ENCODE results near the gene HSPG2.
"Not testable (repeated sequence)": the region's sequence is repeated elsewhere in the genome, so short reads cannot be mapped to it uniquely, and the experiment has no call there.

Gene HSPG2

DNA sequence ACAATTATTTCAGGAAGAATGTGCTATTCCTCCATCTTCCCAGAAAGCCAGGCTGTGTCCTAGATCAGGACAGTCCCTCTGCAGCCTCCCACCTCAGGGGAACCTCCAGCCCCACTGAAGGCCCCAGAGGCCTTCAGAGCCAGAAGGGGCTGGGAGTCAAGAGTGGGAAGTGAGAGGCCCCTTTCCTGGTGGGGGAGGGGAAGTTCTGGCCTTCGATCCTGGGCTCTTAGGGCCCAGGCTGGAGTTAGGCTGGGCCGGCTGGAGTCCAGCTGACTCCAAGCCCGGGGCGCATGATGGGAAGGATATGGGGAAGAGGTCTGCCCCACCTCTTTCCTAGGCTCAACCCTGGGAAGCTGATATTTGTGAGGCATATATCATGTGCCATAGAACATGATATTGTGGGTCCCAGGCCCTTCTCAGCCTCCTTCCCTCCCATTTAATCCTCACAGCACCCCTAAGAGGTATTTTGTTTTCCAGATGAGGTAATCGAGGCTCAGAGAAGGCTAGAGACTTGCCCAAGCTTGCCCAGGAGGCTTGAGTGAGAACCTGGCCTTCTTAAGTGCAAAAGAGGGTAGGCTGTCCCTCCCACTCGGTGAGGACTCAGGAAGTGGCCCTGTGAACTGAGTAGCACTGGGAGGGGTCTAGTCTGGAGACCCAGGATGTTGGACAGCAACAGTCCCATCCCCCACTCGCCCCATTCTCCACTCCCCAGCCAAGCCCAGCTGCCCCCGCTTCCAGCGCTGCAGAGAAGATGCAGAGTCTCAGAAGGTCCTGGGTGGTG lies 18.6 kb upstream of the HSPG2 start:
- DNase-seq: no peak

DNA sequence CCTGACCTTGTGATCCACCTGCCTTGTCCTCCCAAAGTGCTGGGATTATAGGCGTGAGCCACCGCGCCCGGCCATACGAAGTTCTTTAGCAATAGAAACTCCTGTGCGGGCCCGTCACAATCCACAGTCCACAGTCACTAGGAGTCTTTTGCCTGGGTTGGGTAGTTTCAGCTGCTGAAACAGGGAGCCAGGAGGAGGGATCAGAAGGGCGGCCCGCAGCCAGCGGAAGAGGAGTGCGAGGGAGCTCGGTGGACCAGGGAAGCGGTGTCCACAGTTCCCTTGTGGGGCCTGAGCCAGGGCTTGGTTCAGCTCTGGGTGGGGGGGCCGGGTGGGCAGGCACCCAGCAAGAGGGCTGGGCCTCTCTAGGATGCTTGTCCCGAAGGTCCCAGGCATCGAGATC lies 17.9 kb upstream of the HSPG2 start:
- DNase-seq: no peak

DNA sequence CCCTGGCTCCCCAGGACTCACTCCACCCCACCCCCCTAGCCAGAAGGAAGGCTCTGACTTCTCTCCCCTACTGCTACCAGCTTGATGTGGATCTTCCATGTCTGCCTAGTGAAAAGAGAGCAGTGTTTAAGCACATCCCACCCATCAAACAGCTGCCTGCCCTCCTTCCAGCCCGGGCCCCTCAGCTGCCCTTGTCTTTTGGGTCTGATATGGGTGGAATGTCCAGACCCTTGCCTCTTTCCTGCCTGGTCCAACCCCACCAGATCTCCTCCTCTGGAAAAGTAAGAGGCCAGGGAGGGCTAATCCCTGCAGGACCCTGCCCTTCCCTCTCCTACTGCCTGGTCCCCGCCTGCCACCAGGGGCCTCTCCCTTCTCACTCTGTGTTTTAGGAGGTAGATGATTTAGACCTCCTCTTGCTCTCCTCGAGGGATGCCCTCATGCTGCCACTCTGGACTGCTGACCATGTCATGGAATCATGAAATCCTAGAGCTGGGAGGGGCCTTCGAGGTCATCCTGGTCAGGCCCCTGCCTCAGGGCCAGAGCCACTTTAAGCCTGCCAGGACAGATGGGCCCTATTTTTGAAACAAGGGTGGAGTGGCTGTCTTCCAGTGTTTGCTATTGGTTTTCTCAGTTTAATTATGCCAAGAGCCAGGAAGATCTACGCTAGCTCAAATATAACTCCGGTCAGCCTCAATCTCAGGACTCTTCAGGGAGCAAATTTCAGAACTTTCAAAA lies 15.8 kb upstream of the HSPG2 start:
- no peak for DNase-seq

- no peak for DNase-seq
Observed at GRCh38 chr1:21951226-21951870, 14.2 kb upstream of the HSPG2 start.

DNA sequence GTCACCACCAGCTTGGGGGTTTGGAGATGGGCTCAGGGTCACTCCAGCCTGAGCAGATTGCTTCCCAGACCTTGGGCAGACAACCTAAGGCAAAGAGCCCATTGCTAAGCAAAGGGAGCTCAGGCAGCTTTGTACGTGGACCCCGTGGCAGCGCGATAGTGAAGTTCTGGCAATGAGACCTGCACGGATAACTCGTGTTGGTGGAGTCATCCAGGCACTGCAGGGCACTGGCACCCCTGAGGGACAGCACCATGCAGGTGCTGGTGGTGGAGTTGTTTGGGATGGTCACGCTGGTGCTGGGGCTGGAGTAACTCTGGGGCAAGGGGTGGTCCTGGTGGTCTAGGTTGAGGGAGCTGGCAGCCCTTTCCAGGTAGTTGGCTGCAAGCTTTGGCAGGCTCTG lies 13.6 kb upstream of the HSPG2 start:
- no peak for DNase-seq

DNA sequence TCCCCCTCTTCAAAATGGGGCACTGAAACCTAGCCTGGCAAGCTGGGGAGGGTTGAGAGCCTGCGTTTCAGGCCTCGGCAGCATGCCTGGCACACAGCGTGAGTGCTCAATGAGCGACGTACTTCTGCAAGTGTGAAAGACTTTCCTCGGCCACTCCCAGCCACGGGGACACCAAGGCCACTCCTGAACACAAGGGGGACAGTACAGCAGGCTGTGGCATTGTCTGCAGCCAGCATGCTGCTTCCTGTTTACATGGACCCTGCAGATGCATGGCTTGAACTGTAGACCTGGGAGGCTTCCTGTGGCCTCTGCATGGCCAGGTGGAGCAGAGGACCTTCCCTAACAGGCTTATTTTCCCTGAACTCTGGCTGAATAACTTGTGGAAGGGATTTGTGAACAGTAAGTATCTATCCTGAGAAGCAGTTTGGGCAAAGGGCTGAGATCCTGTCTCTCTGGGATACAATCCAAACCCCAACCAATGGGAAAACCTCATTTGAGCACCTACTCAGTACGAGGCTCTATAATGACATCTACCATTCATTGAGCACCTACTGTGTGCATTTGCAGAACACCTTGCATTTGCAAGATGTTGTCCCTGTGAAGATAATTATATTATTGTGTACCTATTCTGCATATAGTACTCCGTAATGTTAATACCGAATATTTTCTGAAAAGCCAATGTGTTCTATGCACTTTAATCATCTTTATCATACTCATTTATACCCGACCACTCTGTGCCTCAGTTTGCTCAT lies 9.9 kb upstream of the HSPG2 start:
- no peak for DNase-seq

GRCh38 chr1:21944733-21945073 lies 7.6 kb upstream of the HSPG2 start:
- no peak for DNase-seq

DNA sequence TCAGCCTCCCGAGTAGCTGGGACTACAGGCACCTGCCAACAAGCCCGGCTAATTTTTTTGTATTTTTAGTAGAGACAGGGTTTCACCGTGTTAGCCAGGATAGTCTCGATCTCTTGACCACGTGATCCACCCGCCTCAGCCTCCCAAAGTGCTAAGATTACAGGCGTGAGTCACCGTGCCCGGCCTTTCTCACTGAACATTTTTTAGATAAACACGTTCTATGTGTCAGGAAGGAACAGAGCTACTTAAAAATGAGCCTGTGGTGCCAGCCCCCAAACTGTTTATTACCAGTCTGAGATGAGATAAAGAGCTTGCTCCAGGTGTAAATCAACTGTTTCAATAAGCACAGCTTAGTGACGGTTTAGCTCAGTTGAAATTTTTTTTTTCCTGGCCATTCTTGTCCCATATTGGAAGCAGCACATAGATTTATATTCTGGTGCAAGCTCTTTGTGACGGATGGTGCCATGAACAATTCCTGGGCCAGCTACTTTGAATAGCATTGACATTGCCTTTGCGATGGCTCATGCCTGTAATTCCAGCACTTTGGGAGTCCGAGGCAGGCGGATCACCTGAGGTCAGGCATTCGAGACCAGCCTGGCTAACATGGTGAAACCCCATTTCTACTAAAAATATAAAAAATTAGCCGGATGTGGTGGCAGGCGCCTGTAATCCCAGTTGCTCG lies 6.0 kb upstream of the HSPG2 start:
- not testable (repeated sequence) for DNase-seq

- no peak for DNase-seq
Observed at GRCh38 chr1:21942464-21942863, 5.4 kb upstream of the HSPG2 start.

DNA sequence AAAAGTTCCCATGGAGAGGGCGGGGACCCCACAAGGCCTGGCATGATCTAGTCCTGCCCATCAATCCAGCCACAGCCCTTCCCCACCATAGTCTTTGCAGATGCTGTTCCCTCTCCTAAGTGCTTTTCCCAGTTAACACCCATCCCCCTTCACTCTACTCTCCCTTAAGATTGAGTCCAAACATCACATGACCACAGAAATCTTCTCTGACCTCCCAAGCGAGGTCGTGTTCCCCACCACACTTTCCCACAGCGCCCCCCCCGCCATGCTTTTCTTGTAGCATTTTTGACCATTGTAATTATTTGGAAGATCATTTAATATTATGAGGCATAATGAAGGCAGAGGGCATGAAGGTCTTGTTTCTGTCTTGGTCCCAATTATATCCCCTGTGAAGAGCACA lies 4.3 kb upstream of the HSPG2 start:
- no peak for DNase-seq

DNA sequence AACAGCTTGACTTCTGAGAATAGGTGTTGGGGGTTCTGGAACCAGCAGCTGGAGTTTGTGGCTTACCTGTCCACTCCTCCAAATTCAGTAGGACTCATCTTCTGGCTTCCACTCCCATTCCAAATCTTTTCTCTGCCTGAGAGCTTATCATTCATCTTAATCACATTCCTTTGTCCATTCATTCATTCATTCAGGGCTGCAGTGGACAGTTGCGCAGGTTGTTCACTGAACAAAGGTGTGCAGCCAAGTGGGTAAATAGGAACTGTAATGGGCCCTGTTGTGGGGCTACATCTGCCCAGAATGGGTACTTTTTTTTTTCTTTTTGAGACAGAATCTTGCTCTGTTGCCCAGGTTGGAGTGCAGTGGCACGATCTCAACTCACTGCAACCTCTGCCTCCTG lies 3.4 kb upstream of the HSPG2 start:
- no peak for DNase-seq

DNA sequence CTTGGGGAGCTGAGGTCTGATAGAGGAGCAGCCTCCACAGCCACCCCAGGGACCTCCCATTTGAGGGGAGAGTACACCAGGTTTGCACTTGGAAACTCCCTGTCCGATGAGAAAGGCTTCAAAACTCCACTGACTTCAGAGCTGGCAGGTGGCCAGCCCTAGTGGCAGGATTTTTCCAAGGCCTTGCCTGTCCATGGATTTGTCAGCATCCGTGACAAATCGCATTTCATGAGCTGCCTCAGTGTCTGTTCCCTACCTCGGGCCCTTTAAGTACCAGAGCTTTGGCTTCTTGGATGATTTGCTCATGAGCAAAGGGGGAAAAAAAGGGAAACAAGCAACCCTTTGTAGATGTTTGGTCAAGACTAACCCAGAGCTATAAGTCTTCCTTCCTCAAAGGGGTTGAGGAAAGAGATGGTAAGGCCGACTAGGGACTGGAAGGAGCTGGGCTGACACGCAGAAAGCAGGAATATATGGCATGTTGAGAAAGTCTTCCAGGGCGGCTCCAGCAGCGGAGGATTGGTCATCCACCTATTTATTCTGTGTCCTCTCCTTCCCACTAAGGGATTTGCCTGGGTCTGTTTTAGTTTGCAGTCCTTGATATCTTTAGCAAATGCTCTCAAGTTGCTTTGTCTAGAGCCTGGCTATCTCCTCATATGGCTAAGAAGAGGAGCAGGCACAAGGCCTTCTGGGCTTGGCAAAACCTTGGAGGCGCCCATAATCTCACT lies 2.7 kb upstream of the HSPG2 start:
- DNase-seq: no peak

- no peak for DNase-seq
Observed at GRCh38 chr1:21938732-21939538, 1.8 kb upstream of the HSPG2 start.

DNA sequence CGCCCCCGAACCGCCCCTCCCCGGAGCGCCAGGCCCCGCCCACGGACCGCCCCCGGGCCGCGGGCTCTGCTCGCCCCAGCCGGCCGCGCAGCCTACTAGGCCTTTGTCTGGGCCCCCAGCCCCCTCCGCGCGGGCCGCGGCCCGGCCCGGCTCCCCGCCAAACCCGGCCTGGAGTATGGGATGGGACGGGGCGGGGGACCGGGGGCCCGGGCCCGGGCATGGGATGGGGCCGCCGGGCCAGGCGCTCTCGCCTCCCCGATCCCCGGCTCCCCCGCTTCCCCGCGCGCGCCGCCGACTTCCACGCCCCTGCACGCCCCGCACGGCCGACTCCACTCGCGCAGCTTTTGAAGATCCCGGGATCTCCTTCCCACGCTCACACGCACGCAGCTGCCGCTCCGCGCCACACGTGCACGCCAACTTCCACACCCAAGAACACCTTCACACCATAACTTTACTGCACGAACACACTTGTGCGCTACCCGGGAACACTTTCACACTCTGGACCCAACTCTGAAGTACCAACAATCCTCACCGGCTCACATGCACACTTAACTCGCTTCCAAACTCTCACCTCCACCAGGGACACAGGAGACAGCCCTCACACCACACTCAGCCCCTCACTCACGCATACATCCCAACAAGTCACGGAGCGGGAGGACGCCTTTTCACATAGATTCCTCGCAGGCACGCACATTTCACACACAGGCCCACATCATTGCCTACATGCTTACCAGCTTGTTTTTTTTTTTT lies 437 bp upstream of the HSPG2 start:
- DNase-seq: peak; percentile 64

DNA sequence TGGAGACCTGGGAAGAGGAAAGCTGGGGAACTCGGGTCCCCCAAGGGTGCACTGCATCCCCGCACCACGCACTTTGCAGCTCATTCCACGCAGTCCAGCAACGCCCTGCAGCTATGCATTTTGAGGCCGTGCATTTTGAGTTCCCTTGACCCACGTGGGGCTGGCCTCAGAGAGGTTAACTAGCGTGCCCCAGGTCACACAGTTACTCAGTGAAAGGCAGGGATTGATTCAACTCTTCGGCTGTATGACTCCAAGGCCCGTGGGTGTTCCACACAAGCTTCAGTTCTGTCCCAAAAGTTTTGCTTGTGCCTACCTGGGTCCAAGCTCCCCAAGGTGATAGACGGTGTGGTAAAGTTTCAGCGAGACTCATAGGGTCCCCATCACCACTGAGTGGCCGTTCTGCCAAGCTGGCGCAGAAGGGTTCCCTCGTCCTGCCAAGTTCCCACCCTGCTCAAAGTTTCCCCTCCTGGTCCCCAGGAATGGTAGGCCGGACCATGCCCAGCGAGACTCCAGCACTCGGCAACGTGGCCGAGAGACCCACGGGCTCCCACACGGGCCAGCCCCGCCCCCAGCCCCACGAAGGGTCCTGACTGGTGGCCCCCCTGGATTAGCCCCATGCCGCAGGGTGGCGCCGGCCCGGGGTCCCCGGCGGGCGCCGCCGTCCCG lies 611 bp downstream of the HSPG2 start:
- no peak for DNase-seq

DNA sequence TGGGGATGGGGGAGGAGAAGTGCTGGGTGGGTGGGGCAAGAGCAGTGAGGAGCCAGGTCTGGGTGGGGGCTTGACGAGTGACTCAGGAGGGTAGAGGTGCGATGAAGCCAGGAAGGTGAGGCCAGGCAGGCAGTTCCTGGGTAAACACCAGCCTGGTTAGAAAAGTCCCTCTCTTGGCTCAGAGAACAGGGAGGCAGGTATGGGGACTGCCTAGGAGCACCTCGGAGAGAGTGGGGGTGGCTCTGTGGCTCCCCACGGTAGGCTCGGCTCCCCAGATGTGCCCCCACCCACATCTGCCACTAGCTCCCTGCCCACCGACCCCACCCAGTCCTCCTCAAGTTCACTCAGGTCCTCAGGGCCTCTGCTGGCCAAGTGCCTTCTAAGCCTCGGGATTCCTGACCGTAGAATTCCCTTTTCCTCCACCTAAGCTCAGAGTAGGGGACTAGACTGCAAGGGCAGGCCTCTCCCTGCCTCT lies 1.2 kb downstream of the HSPG2 start:
- DNase-seq: no peak

GRCh38 chr1:21935393-21935804 lies 1.7 kb downstream of the HSPG2 start:
- DNase-seq: no peak

- no peak for DNase-seq
Observed at GRCh38 chr1:21933397-21934248, 3.5 kb downstream of the HSPG2 start.

DNA sequence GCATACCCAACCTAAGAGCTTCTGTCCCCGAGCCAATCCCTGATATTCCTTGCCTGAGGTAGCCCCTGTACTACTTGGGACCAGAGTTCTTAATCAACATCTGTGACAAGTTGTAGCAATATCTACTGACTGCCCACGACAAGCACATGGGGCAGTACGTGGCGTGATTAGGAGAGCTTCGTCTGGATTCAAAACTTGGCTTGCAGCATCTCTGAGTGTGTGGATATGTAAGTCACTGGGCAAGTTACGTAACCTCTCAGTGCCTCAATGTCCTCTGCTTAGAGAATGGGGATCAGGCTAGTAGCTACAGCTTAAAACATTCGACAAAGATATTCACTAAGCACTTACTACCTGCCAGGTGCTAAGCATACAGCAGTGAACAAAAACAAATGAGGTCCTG lies 5.0 kb downstream of the HSPG2 start:
- DNase-seq: no peak

Data from activated CD4-positive, CD25-positive, alpha-beta regulatory T cell treated with anti-CD3 and anti-CD28 coated beads, Interleukin-2, amount 50 U/mL, for 72 hours (primary cell).